HepG2 (cell line): Measurements from ENCODE around the gene DENND4B. TPM values are rescaled to one million over a fixed set of nuclear protein-coding genes. Genes with fewer than 3 reads are reported as not detected.
A peak's percentile ranks its signal among the peaks of the same experiment; 100 is the strongest.

Source experiments
- ATAD3A ChIP-seq: sonication (generic); formaldehyde crosslinking; IDR thresholded peaks from 2 replicates; pipeline ENCODE4 v1.4.0; 2020; ENCODE audit warnings: missing genetic modification reagents
- CBX1 ChIP-seq: IDR thresholded peaks from one replicate; pipeline ENCODE4 v1.6.1; 2016; ENCODE audit warnings: antibody characterized with exemption, low read depth
- CENPT ChIP-seq: sonication (generic); formaldehyde crosslinking; IDR thresholded peaks from 2 replicates; pipeline ENCODE4 v1.8.0; 2022; ENCODE audit warnings: low read depth, mild to moderate bottlenecking, moderate library complexity, missing genetic modification reagents
- CHD2 ChIP-seq: IDR thresholded peaks from 2 replicates; pipeline ENCODE4 v1.6.1; 2011; ENCODE audit warnings: low read depth, low read length, improper control_type of control experiment
- DRAP1 ChIP-seq: IDR thresholded peaks from 2 replicates; pipeline ENCODE4 v1.6.1; 2016; ENCODE audit warnings: missing genetic modification reagents, missing compliant biosample characterization
- EHMT2 ChIP-seq: fragments of 200-600 bp; sonication (generic); IDR thresholded peaks from 2 replicates; pipeline ENCODE4 v1.7.0; 2017; ENCODE audit warnings: antibody characterized with exemption, low read depth, low read length, borderline replicate concordance
- ELF3 ChIP-seq: IDR thresholded peaks from 2 replicates; pipeline ENCODE4 v1.6.1; 2016; ENCODE audit warnings: missing genetic modification reagents, missing compliant biosample characterization
- EZH2 ChIP-seq: conservative IDR thresholded peaks from 2 replicates; pipeline ENCODE4 v1.6.1; 2012; ENCODE audit warnings: mild to moderate bottlenecking, low read depth, low read length, moderate library complexity
- FOXC1 ChIP-seq: sonication (generic); formaldehyde crosslinking; IDR thresholded peaks from 2 replicates; pipeline ENCODE4 v1.8.0; 2022; ENCODE audit warnings: mild to moderate bottlenecking, missing genetic modification reagents, borderline replicate concordance
- HES4 ChIP-seq: sonication (generic); formaldehyde crosslinking; IDR thresholded peaks from 2 replicates; pipeline ENCODE4 v1.9.0; 2021; ENCODE audit warnings: mild to moderate bottlenecking, missing genetic modification reagents, borderline replicate concordance
- HNF4G ChIP-seq, 2 experiments: sonication (generic) in 1 of 2; formaldehyde crosslinking in 1 of 2; IDR thresholded peaks; 2 replicates each; pipeline versions ENCODE4 v1.4.0 to v1.6.1; 2011 to 2020; ENCODE audit warnings: borderline replicate concordance in 2 of 2, low read depth in 2 of 2, mild to moderate bottlenecking in 2 of 2, low read length in 1 of 2, missing genetic modification reagents in 1 of 2, moderate library complexity in 1 of 2
- IRX3 ChIP-seq: sonication (generic); formaldehyde crosslinking; IDR thresholded peaks from 2 replicates; pipeline ENCODE4 v1.8.1; 2023; ENCODE audit warnings: mild to moderate bottlenecking, low read depth, missing genetic modification reagents, borderline replicate concordance
- NFE2 ChIP-seq: sonication (generic); formaldehyde crosslinking; IDR thresholded peaks from 2 replicates; pipeline ENCODE4 v1.4.0; 2020; ENCODE audit warnings: missing genetic modification reagents
- RARG ChIP-seq: sonication (generic); formaldehyde crosslinking; IDR thresholded peaks from 2 replicates; pipeline ENCODE4 v1.4.0; 2020; ENCODE audit warnings: low read depth, mild to moderate bottlenecking, missing genetic modification reagents
- SKIL ChIP-seq: sonication (generic); formaldehyde crosslinking; IDR thresholded peaks from 2 replicates; pipeline ENCODE4 v1.8.0; 2022; ENCODE audit warnings: missing genetic modification reagents, mild to moderate bottlenecking, moderate library complexity, borderline replicate concordance
- SMARCC2 ChIP-seq: fragments of 450-650 bp; IDR thresholded peaks from 2 replicates; pipeline ENCODE4 v1.6.1; 2017; ENCODE audit warnings: antibody characterized with exemption, mild to moderate bottlenecking
- TBP ChIP-seq: sonication (generic); formaldehyde crosslinking; IDR thresholded peaks from 2 replicates; pipeline ENCODE4 v1.5.0; 2020; ENCODE audit warnings: missing genetic modification reagents
- ZFP37 ChIP-seq: sonication (generic); formaldehyde crosslinking; IDR thresholded peaks from 2 replicates; pipeline ENCODE4 v1.4.0; 2020; ENCODE audit warnings: missing genetic modification reagents, borderline replicate concordance
- ZIK1 ChIP-seq: sonication (generic); formaldehyde crosslinking; IDR thresholded peaks from 2 replicates; pipeline ENCODE4 v1.5.0; 2020; ENCODE audit warnings: mild to moderate bottlenecking, low read depth, missing genetic modification reagents, borderline replicate concordance
- ZNF567 ChIP-seq: sonication (generic); formaldehyde crosslinking; IDR thresholded peaks from 2 replicates; pipeline ENCODE4 v1.8.1; 2023; ENCODE audit warnings: mild to moderate bottlenecking, missing genetic modification reagents, borderline replicate concordance
- ZNF747 ChIP-seq: sonication (generic); formaldehyde crosslinking; IDR thresholded peaks from 2 replicates; pipeline ENCODE4 v1.8.1; 2023; ENCODE audit warnings: missing genetic modification reagents, mild to moderate bottlenecking, borderline replicate concordance
- ZNF775 ChIP-seq: sonication (generic); formaldehyde crosslinking; IDR thresholded peaks from 2 replicates; pipeline ENCODE4 v1.4.0; 2020; ENCODE audit warnings: missing genetic modification reagents, mild to moderate bottlenecking, moderate library complexity, borderline replicate concordance
- ZNF781 ChIP-seq: sonication (generic); formaldehyde crosslinking; IDR thresholded peaks from 2 replicates; pipeline ENCODE4 v1.5.1; 2020; ENCODE audit warnings: borderline replicate concordance, mild to moderate bottlenecking, missing genetic modification reagents; ENCODE audit errors: not compliant biosample characterization
- ZSCAN30 ChIP-seq: sonication (generic); formaldehyde crosslinking; IDR thresholded peaks from 2 replicates; pipeline ENCODE4 v1.5.0; 2020; ENCODE audit warnings: mild to moderate bottlenecking, missing genetic modification reagents
- polyA plus RNA-seq, 8 experiments: library from polyadenylated mRNA; depleted of rRNA in 3 of 8; stranded (reverse) in 7 of 8; unstranded in 1 of 8; fragments of >200 nt; fragmentation: Illumina TruSeq in 4 of 8; extraction: Trizol in 4 of 8; gene quantifications; 2 replicates each; pipeline versions ENCODE4 v1.2.1 to v1.2.3, GENCODE V29; 2011 to 2016; ENCODE audit warnings: low read depth in 4 of 8, missing spikeins in 1 of 8, mixed read lengths in 1 of 8; ENCODE audit not compliant: insufficient read depth in 1 of 8
- total RNA-seq, 5 experiments: library from RNA; depleted of rRNA; stranded (reverse); fragments of >200 nt; fragmentation: Illumina TruSeq; extraction: Trizol; gene quantifications; 2 replicates each; pipeline ENCODE4 v1.2.3, GENCODE V29; 2016; ENCODE audit warnings: low read depth in 1 of 5
- TF ChIP-seq, protein P1 (sequence below), 2 experiments: fragments of 450-650 bp in 1 of 2; sonication (generic) in 1 of 2; formaldehyde crosslinking; IDR thresholded peaks; 2 replicates each; pipeline versions ENCODE4 v1.5.0 to v1.8.0; 2020 to 2022; ENCODE audit warnings: mild to moderate bottlenecking in 1 of 2, missing genetic modification reagents in 1 of 2

DENND4B gene
- total and polyA plus RNA-seq, 2 of the 13 experiments (the other 11 are each of a cell fraction or from before 2014, with no cell fraction given): 15.1 to 20.3 TPM

DNA sequence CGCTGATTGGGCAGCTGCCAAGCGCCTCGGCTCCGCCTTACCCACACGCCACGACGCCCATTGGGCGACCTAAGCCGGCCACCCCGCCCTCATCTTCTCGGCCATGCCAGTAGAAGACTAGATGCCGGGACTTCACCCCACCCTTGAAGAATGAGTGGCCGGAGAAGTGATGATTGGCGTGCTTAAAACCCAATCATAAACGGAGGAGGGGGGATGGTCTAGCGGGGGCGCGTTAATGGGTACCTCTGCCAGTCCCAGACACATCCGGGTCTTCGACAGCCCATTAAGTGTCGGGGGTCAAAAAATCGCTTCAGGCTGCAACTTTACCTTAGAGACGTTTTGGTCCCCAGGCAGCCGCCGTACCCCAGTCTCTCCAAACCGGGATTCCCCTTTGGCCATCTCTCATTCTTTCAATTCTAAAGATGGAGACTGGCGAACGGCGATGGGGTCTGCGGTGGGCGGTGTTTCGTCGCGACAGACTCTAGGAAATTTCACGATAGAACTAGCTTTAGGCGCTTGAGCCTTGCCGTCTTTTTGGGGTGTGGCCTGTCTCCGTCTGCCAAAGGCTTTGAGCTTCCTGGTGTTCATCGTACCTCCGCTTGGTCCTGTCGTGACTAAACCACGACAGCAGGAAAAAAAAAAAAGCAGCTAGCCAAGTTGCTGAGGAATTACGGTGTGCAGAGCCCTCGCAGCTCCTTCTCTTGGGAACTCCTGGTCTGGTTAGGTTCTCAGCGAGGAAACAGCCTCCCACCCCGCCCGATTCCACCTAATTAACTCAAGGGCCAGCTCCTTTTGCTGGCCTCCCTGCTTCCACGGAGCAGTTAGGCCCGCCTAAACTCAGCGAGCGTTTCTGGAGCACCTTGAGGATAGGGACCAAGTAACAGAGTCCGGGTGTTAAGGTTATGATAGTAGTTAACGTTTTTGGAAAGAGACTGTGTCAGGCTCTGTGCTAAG lies 23.3 kb downstream of the DENND4B start, which contains the start of gene GATAD2B (continued):
- peak; percentile 59; the same call in 1 of the 2 replicates for TF ChIP-seq DRAP1
- TF ChIP-seq IRX3 (CRISPR knock-in tag): no peak
- TF ChIP-seq EZH2: no peak
- TF ChIP-seq RARG (CRISPR knock-in tag): no peak
- TF ChIP-seq NFE2 (CRISPR knock-in tag): no peak
- no peak for TF ChIP-seq ZIK1 (CRISPR knock-in tag)
- TF ChIP-seq TBP (CRISPR knock-in tag): no peak
- no peak for TF ChIP-seq CENPT (CRISPR knock-in tag)
- no peak for TF ChIP-seq SMARCC2
- TF ChIP-seq SKIL (CRISPR knock-in tag): no peak
- no peak for TF ChIP-seq ATAD3A (CRISPR knock-in tag)
- peak; percentile 70; the same call in 1 of the 2 replicates for TF ChIP-seq ELF3 (CRISPR knock-in tag)
- no peak for TF ChIP-seq HNF4G (IDR thresholded peaks at IDR 0.05; ENCODE audit: borderline replicate concordance, low read depth, low read length)
- no peak for TF ChIP-seq HNF4G (CRISPR knock-in tag; IDR thresholded peaks at IDR 0.05; ENCODE audit: borderline replicate concordance, low read depth)
- no peak for TF ChIP-seq ZSCAN30 (CRISPR knock-in tag)
- no peak for TF ChIP-seq ZNF775 (CRISPR knock-in tag)
- TF ChIP-seq EHMT2: no peak
- peak; percentile 13 for TF ChIP-seq CBX1
- TF ChIP-seq HES4 (CRISPR knock-in tag): peak; percentile 63; the same call in 1 of the 2 replicates
- no peak for TF ChIP-seq ZNF567 (CRISPR knock-in tag)
- TF ChIP-seq CHD2: peak; percentile 59; the same call in 1 of the 2 replicates
- peak; percentile 29 for TF ChIP-seq ZNF781
- TF ChIP-seq, protein P1, sequence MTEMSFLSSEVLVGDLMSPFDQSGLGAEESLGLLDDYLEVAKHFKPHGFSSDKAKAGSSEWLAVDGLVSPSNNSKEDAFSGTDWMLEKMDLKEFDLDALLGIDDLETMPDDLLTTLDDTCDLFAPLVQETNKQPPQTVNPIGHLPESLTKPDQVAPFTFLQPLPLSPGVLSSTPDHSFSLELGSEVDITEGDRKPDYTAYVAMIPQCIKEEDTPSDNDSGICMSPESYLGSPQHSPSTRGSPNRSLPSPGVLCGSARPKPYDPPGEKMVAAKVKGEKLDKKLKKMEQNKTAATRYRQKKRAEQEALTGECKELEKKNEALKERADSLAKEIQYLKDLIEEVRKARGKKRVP (CRISPR knock-in tag; IDR thresholded peaks at IDR 0.05): no peak
- TF ChIP-seq FOXC1: peak; percentile 79
- peak; percentile 71; the same call in 1 of the 2 replicates for TF ChIP-seq ZNF747
- TF ChIP-seq ZFP37 (CRISPR knock-in tag): no peak
